H1 (cell line): Measurements from ENCODE around the gene ADAMTS17.

Experiments used
- CHD1 ChIP-seq: IDR thresholded peaks from 2 replicates; pipeline ENCODE4 v1.6.1; 2012; ENCODE audit warnings: low read depth, low read length, improper control_type of control experiment
- CREB1 ChIP-seq: IDR thresholded peaks from 2 replicates; pipeline ENCODE4 v1.6.1; 2012; ENCODE audit warnings: inconsistent platforms
- EZH2 ChIP-seq: fragments of 200-600 bp; sonication (generic); IDR thresholded peaks from 2 replicates; pipeline ENCODE4 v1.7.1; 2012; ENCODE audit warnings: low read depth, mild to moderate bottlenecking, moderate library complexity, low read length, inconsistent platforms; ENCODE audit not compliant: severe bottlenecking
- TAF1 ChIP-seq: IDR thresholded peaks from 2 replicates; pipeline ENCODE4 v1.6.1; 2011; ENCODE audit warnings: mild to moderate bottlenecking, low read depth, low read length
- TBP ChIP-seq: IDR thresholded peaks from 2 replicates; pipeline ENCODE4 v1.6.1; 2011; ENCODE audit warnings: low read depth, low read length, improper control_type of control experiment

DNA sequence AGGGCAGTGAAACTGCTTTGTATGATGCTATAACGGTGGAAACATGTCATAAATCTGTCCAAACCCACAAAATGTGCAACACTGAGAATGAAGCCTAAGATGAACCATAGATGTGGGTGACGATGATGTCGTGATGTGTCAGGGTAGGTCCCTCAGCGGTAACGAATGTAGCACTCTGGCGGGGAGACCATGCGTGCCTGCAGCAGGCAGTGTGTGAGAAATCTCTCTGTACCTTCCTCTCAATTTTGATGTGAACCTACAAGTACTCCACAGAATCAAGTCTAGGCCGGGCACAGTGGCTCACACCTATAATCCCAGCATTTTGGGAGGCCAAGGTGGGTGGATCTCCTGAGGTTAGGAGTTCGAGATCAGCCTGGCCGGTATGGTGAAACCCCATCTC is 340.4 kb downstream of the ADAMTS17 start:
- TF ChIP-seq TBP (no peak), EZH2 (no peak), CHD1 (no peak), CREB1 (no peak), TAF1 (no peak)
